Muscle layer of colon (tissue), 2 donors: Measurements from ENCODE around the gene UBE2K.
"Not testable (repeated sequence)": the region's sequence is repeated elsewhere in the genome, so short reads cannot be mapped to it uniquely, and the experiment has no call there.

Experiments used
- H3K27ac ChIP-seq: one replicate; pipeline ENCODE4 v1.7.0; 2013; ENCODE audit warnings: low read depth, mild to moderate bottlenecking, low read length, moderate library complexity
- H3K27me3 ChIP-seq, 2 donors: one replicate each; pipeline ENCODE4 v1.7.0; 2013; ENCODE audit warnings: low read length in 2 of 2, mild to moderate bottlenecking in 2 of 2; ENCODE audit not compliant: insufficient read depth in 2 of 2, control insufficient read depth in 1 of 2
- H3K36me3 ChIP-seq: one replicate; pipeline ENCODE4 v1.7.0; 2013; ENCODE audit warnings: mild to moderate bottlenecking, low read length; ENCODE audit not compliant: insufficient read depth
- H3K4me1 ChIP-seq: one replicate; pipeline ENCODE4 v1.7.0; 2013; ENCODE audit warnings: mild to moderate bottlenecking, low read length; ENCODE audit not compliant: insufficient read depth
- H3K4me3 ChIP-seq, 2 donors: one replicate each; pipeline ENCODE4 v1.7.0; 2013; ENCODE audit warnings: low read length in 2 of 2, low read depth in 1 of 2, mild to moderate bottlenecking in 1 of 2, moderate library complexity in 1 of 2
- H3K9ac ChIP-seq: one replicate; pipeline ENCODE4 v1.7.0; 2013; ENCODE audit warnings: low read length
- H3K9me3 ChIP-seq: one replicate; pipeline ENCODE4 v1.7.0; 2013; ENCODE audit warnings: mild to moderate bottlenecking, low read length
- donor health status: abdominal sarcoma.
- donor health status: Adenocarcinoma of cecum.

UBE2K gene

DNA sequence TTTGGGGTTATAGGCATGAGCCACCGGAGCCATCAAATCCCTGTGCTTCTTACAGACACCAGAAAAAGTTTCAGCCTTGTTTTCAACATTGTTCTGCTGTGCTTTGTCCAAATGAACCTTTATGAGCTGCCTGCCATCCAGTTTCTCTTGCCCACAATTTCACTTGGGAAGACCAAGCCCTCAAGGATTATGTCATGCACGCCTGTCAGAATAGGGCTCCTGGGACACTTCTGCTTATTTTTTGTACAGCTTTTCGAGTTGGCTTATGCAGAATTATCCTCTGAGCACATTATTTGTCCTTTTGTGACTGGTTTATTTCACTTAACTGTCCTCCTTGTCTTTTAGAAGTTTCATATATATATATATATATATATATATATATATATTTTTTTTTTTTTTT is 16.2 kb downstream of the UBE2K start:
- Histone ChIP-seq H3K27me3 (no peaks in the 10 kb centered on the region), H3K4me3 (no peak overlapping the region), H3K9ac (no peak overlapping the region), H3K36me3 (no peaks in the 10 kb centered on the region), H3K27ac (no peak overlapping the region), H3K4me1 (peaks cover 5% of the 10 kb centered on the region), H3K9me3 (no peaks in the 10 kb centered on the region)

GRCh38 chr4:39715788-39716187 is 17.9 kb downstream of the UBE2K start:
- no peaks in the 10 kb centered on the region for H3K27me3 ChIP-seq
- H3K9me3 ChIP-seq = no peaks in the 10 kb centered on the region
- no peaks in the 10 kb centered on the region for H3K36me3 ChIP-seq
- H3K9ac ChIP-seq = no peak overlapping the region
- no peak overlapping the region for H3K27ac ChIP-seq
- H3K4me3 ChIP-seq = no peak overlapping the region
- peaks cover 13% of the 10 kb centered on the region for H3K4me1 ChIP-seq

DNA sequence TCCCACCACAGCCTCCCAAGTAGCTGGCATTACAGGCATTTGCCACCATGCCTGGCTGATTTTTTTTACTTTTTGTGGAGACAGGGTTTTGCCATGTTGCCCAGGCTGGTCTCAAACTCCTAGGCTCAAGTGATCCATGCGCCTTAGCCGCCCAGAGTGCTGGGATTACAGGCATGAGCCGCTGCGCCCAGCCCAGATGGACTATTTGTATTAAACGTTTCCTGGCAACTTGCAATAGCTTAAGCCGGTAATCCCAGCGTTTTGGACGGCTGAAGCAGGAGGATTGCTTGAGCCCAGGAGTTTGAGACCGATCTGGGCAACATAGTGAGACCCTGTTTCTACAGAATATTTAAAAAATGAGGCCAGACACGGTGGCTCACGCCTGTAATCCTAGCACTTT is 18.4 kb downstream of the UBE2K start:
- H3K9me3 ChIP-seq = no peaks in the 10 kb centered on the region
- peaks cover 13% of the 10 kb centered on the region for H3K4me1 ChIP-seq
- no peak overlapping the region for H3K4me3 ChIP-seq
- no peaks in the 10 kb centered on the region for H3K36me3 ChIP-seq
- no peak overlapping the region for H3K9ac ChIP-seq
- H3K27me3 ChIP-seq = no peaks in the 10 kb centered on the region
- no peak overlapping the region for H3K27ac ChIP-seq

DNA sequence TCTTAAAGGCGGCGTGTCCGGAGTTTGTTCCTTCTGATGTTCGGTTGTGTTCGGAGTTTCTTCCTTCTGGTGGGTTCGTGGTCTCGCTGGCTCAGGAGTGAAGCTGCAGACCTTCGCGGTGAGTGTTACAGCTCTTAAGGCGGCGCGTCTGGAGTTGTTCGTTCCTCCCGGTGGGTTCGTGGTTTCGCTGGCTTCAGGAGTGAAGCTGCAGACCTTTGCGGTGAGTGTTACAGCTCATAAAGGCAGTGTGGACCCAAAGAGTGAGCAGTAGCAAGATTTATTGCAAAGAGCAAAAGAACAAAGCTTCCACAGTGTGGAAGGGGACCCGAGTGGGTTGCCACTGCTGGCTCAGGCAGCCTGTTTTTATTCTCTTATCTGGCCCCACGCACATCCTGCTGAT is 19.8 kb downstream of the UBE2K start:
- H3K4me1 ChIP-seq = peaks cover 13% of the 10 kb centered on the region
- H3K36me3 ChIP-seq, H3K27me3 ChIP-seq: not testable (repeated sequence)

DNA sequence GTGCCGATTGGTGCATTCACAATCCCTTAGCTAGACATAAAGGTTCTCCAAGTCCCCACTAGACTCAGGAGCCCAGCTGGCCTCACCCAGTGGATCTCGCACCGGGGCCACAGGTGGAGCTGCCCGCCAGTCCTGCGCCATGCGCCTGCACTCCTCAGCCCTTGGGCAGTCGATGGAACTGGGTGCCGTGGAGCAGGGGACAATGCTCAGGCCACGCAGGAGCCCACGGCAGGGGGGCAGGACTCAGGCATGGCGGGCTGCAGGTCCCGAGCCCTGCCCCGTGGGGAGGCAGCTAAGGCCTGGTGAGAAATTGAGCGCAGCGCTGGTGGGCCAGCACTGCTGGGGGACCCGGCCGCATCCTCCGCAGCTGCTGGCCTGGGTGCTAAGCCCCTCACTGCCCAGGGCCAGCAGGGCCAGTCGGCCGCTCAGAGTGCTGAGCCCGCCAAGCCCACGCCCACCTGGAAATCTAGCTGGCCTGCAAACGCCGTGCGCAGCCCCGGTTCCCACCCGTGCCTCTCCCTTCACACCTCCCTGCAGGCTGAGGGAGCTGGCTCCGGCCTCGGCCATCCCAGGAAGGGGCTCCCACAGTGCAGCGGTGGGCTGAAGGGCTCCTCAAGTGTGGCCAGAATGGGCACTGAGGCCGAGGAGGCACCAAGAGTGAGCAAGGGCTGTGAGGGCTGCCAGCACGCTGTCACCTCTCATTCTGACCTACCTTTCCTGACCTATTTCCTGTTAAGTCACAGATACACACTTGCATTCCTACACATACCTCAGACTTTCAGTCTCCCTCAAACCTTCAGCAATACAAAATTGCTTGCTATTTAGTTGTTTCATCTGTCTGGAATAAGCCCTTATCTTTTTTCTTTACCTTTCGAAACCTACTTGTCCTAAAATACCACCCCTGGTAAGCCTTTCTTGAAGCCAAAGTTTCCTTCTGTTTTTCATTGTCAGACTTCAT is 20.7 kb downstream of the UBE2K start:
- Histone ChIP-seq H3K27me3 (no peaks in the 10 kb centered on the region), H3K9ac (no peak overlapping the region), H3K27ac (no peak overlapping the region), H3K4me3 (no peak overlapping the region), H3K4me1 (peaks cover 13% of the 10 kb centered on the region), H3K9me3 (no peaks in the 10 kb centered on the region), H3K36me3 (no peaks in the 10 kb centered on the region)

More for the DNA sequence above, 19.8 kb downstream of the UBE2K start:
- not testable (repeated sequence) for H3K27ac ChIP-seq, H3K9me3 ChIP-seq, H3K4me3 ChIP-seq, H3K9ac ChIP-seq

DNA sequence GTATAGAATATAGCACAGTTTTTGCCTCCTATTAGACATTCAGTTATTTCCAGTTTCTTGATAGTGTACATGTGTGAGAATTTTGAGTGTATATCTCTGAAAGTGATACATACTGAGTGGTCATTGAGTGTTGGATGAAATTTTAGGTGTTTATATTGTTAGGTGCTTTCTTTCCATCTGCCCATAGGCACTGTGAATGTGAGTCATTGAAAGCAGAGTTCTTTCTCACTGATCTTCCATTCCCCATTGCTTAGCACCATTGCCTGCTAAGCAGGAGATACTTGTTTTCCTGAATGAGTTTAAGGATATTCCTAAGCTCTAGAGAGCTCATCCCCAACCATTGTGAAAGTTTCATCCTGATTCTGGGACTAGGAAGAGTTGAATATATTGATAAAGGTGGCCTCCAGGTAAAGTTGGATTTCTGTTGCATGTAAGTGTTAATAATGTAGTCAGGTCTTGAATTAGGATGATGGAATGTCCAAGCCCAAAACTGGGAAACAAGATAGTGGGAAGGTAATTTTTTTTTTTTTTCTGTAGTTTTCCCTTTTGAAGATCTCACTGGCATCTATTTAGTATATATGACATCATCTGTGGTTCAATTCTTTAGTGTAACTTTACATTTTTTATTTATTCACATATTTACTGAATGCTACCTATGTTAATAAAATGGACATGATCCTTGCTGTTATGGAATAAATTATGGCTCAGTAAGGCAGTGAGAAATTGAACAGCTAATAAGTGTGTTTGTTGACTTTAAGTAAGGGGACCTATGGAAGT is 22.1 kb downstream of the UBE2K start:
- Histone ChIP-seq H3K9me3 (no peaks in the 10 kb centered on the region), H3K36me3 (no peaks in the 10 kb centered on the region), H3K9ac (no peak overlapping the region), H3K27ac (no peak overlapping the region), H3K27me3 (no peaks in the 10 kb centered on the region), H3K4me3 (no peak overlapping the region), H3K4me1 (peaks cover 9% of the 10 kb centered on the region)

DNA sequence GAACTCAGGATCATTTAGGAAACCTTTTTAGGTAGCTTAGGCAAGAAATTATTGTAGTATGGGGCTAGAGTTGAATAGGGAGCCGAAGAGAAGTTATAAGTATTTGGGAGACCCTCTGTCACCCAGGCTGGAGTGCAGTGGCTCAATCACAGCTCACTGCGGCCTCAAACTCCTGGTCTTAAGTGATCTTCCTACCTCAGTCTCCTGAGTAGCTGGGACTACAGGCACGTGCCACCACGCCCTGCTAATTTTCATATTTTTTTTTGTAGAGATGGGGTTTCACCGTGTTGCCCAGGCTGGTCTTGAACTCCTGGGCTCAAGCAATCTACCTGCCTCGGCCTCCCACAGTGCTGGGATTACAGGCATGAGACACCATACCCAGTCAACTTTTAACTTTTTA is 23.3 kb downstream of the UBE2K start:
- not testable (repeated sequence) for H3K9me3 ChIP-seq, H3K36me3 ChIP-seq, H3K4me1 ChIP-seq, H3K9ac ChIP-seq, H3K27me3 ChIP-seq, H3K4me3 ChIP-seq, H3K27ac ChIP-seq

GRCh38 chr4:39721788-39722187 is 23.9 kb downstream of the UBE2K start:
- Histone ChIP-seq H3K9me3 (no peaks in the 10 kb centered on the region), H3K27ac (no peak overlapping the region), H3K9ac (no peak overlapping the region), H3K36me3 (no peaks in the 10 kb centered on the region), H3K27me3 (no peaks in the 10 kb centered on the region), H3K4me1 (peaks cover 9% of the 10 kb centered on the region), H3K4me3 (no peak overlapping the region)

DNA sequence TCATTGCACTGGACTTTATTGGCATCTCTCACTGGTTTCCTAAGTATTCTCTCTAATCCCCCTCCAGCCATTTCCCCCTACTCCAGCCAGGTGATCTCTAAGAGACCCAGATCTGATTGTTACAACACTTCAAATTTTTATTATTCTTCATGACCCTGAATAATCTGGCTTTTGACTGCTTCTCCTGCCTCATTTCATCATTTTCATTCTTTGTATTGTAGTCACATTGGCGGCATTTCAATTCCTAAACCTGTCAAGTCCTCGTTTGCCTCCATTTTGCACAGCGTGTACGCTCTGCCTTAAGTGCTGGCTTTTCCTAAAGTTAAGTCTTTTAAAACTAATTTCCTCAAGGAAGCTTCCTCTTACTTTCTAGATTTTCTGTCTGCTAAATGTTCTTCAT is 31.6 kb downstream of the UBE2K start:
- Histone ChIP-seq H3K9ac (no peak overlapping the region), H3K9me3 (no peaks in the 10 kb centered on the region), H3K27me3 (no peaks in the 10 kb centered on the region), H3K36me3 (no peaks in the 10 kb centered on the region), H3K4me1 (no peaks in the 10 kb centered on the region), H3K4me3 (no peak overlapping the region), H3K27ac (no peak overlapping the region)

DNA sequence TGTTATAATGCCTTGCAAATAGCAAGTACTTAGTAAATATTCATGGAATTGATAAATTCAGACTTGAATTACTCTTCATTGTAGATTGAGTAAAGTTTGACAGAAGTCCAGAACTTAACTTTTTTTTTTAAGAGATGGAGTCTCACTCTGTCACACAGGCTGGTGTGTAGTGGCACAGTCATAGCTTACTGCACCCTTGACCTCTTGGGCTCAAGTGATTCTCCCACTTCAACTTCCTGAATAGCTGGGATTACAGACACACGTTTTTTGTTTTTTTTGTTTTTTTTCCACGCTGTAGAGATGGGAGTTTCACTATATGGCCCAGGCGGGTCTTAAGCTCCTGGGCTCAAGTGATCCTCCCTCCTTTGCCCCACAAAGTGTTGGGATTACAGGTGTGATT is 32.1 kb downstream of the UBE2K start:
- no peaks in the 10 kb centered on the region for H3K27me3 ChIP-seq
- H3K4me3 ChIP-seq = no peak overlapping the region
- H3K27ac ChIP-seq = no peak overlapping the region
- H3K9ac ChIP-seq = no peak overlapping the region
- H3K4me1 ChIP-seq = no peaks in the 10 kb centered on the region
- no peaks in the 10 kb centered on the region for H3K36me3 ChIP-seq
- H3K9me3 ChIP-seq = no peaks in the 10 kb centered on the region

DNA sequence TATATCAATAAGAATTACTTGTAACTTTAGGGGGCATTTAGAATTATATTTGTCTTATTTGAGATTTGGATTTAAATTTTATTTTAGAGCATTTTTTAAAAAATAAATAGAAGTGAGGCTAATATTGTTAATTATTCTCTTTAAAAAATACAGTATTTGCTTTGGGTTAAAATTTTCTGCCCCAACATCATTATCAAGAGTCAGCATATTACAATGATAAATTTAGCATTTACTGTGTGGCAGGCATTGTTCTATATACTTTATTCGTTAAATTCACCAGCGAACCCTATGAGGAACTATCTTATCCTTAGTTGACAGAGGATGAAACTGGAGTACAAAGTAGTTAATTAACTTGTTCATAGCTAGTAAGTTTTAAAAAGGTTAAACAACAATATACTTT is 34.0 kb downstream of the UBE2K start:
- no peak overlapping the region for H3K9ac ChIP-seq
- no peak overlapping the region for H3K4me3 ChIP-seq
- H3K27me3 ChIP-seq = no peaks in the 10 kb centered on the region
- H3K4me1 ChIP-seq = no peaks in the 10 kb centered on the region
- H3K36me3 ChIP-seq = no peaks in the 10 kb centered on the region
- H3K9me3 ChIP-seq = no peaks in the 10 kb centered on the region
- H3K27ac ChIP-seq = no peak overlapping the region
